Neuronal stem cell (in vitro differentiated cells): Measurements from ENCODE around the gene DLGAP4.

Experiments
- DNase-seq: peaks from one replicate; pipeline ENCODE4 v3.0.0-alpha.2; 2013; ENCODE audit warnings: low spot score
- H2AFZ ChIP-seq: one replicate; pipeline ENCODE4 v1.6.1; 2013; ENCODE audit warnings: mild to moderate bottlenecking, low read length, inconsistent platforms
- H2AK5ac ChIP-seq: 2 replicates; pipeline ENCODE4 v1.6.1; 2013; ENCODE audit warnings: low read depth, mild to moderate bottlenecking, inconsistent platforms, low read length, moderate library complexity, mixed read lengths
- H2BK120ac ChIP-seq: 2 replicates; pipeline ENCODE4 v1.6.1; 2013; ENCODE audit warnings: low read depth, mild to moderate bottlenecking, inconsistent platforms, low read length, moderate library complexity, mixed read lengths
- H2BK12ac ChIP-seq: one replicate; pipeline ENCODE4 v1.6.1; 2013; ENCODE audit warnings: low read length, inconsistent platforms
- H2BK15ac ChIP-seq: 2 replicates; pipeline ENCODE4 v1.6.1; 2013; ENCODE audit warnings: mild to moderate bottlenecking, low read length, inconsistent platforms, mixed read lengths
- H2BK5ac ChIP-seq: one replicate; pipeline ENCODE4 v1.6.1; 2013; ENCODE audit warnings: inconsistent platforms, mild to moderate bottlenecking, low read length, moderate library complexity
- H3K14ac ChIP-seq: one replicate; pipeline ENCODE4 v1.6.1; 2013; ENCODE audit warnings: low read length, inconsistent platforms
- H3K18ac ChIP-seq: 2 replicates; pipeline ENCODE4 v1.6.1; 2013; ENCODE audit warnings: low read length, inconsistent platforms
- H3K23ac ChIP-seq: 2 replicates; pipeline ENCODE4 v1.6.1; 2013; ENCODE audit warnings: low read depth, mild to moderate bottlenecking, mixed read lengths, low read length, inconsistent platforms; ENCODE audit not compliant: poor library complexity
- H3K27ac ChIP-seq: replicated peaks from 3 replicates; pipeline ENCODE4 v1.5.1; 2013; ENCODE audit warnings: low read length, inconsistent platforms
- H3K27me3 ChIP-seq, 3 experiments: 2 replicates each; pipeline ENCODE4 v1.6.1; 2013; ENCODE audit warnings: low read length in 3 of 3, mild to moderate bottlenecking in 2 of 3, inconsistent platforms in 1 of 3, low read depth in 1 of 3, mixed read lengths in 1 of 3, moderate library complexity in 1 of 3; ENCODE audit not compliant: control insufficient read depth in 3 of 3, insufficient read depth in 3 of 3
- H3K36me3 ChIP-seq, 2 donors: replicated peaks in 1 of 2; 2 replicates each; pipeline ENCODE4 v1.6.1; 2013; ENCODE audit warnings: low read length in 2 of 2; ENCODE audit not compliant: control insufficient read depth in 2 of 2, insufficient read depth in 2 of 2
- H3K4ac ChIP-seq: 2 replicates; pipeline ENCODE4 v1.6.1; 2013; ENCODE audit warnings: inconsistent platforms, mild to moderate bottlenecking, low read length, moderate library complexity
- H3K4me1 ChIP-seq, 2 donors: 1 replicate in 1 of 2; 2 replicates in 1 of 2; pipeline ENCODE4 v1.6.1; 2013; ENCODE audit warnings: low read length in 2 of 2, low read depth in 1 of 2; ENCODE audit not compliant: control insufficient read depth in 2 of 2, insufficient read depth in 1 of 2
- H3K4me2 ChIP-seq: one replicate; pipeline ENCODE4 v1.6.1; 2013; ENCODE audit warnings: mild to moderate bottlenecking, low read length, inconsistent platforms; ENCODE audit not compliant: insufficient read depth, poor library complexity, severe bottlenecking
- H3K4me3 ChIP-seq, 2 donors: 2 replicates each; pipeline ENCODE4 v1.5.1; 2013; ENCODE audit warnings: low read length in 2 of 2, mild to moderate bottlenecking in 2 of 2, inconsistent platforms in 1 of 2, moderate library complexity in 1 of 2
- H3K79me1 ChIP-seq: one replicate; pipeline ENCODE4 v1.6.1; 2013; ENCODE audit warnings: low read depth, mild to moderate bottlenecking, inconsistent platforms, low read length, moderate library complexity
- H3K9ac ChIP-seq: one replicate; pipeline ENCODE4 v1.6.1; 2013; ENCODE audit warnings: mild to moderate bottlenecking, low read depth, low read length, inconsistent platforms; ENCODE audit not compliant: poor library complexity
- H3K9me3 ChIP-seq, 2 donors: replicated peaks in 1 of 2; 2 replicates each; pipeline versions ENCODE3 to v1.6.1; 2013; ENCODE audit warnings: low read length in 2 of 2, mild to moderate bottlenecking in 2 of 2, inconsistent platforms in 1 of 2, low read depth in 1 of 2, mixed read lengths in 1 of 2, moderate library complexity in 1 of 2; ENCODE audit not compliant: control insufficient read depth in 2 of 2, insufficient read depth in 1 of 2
- H4K8ac ChIP-seq: one replicate; pipeline ENCODE4 v1.6.1; 2013; ENCODE audit warnings: low read depth, mild to moderate bottlenecking, inconsistent platforms, low read length, moderate library complexity
- H4K91ac ChIP-seq: one replicate; pipeline ENCODE4 v1.6.1; 2013; ENCODE audit warnings: low read length, low read depth, mild to moderate bottlenecking, inconsistent platforms; ENCODE audit not compliant: poor library complexity
- WGBS, 2 donors: extraction: QIAGEN DNeasy Blood & Tissue Kit; methylation state at CpG; one replicate each; pipeline ENCODE4 v1.1.7; 2013; ENCODE audit warnings: missing lambda C conversion rate in 2 of 2, mixed read lengths in 1 of 2; ENCODE audit not compliant: insufficient read length in 2 of 2, insufficient replicate concordance in 1 of 2; ENCODE audit errors: extremely low coverage in 2 of 2; 5-methylcytosine and 5-hydroxymethylcytosine counted together

Gene DLGAP4

DNA sequence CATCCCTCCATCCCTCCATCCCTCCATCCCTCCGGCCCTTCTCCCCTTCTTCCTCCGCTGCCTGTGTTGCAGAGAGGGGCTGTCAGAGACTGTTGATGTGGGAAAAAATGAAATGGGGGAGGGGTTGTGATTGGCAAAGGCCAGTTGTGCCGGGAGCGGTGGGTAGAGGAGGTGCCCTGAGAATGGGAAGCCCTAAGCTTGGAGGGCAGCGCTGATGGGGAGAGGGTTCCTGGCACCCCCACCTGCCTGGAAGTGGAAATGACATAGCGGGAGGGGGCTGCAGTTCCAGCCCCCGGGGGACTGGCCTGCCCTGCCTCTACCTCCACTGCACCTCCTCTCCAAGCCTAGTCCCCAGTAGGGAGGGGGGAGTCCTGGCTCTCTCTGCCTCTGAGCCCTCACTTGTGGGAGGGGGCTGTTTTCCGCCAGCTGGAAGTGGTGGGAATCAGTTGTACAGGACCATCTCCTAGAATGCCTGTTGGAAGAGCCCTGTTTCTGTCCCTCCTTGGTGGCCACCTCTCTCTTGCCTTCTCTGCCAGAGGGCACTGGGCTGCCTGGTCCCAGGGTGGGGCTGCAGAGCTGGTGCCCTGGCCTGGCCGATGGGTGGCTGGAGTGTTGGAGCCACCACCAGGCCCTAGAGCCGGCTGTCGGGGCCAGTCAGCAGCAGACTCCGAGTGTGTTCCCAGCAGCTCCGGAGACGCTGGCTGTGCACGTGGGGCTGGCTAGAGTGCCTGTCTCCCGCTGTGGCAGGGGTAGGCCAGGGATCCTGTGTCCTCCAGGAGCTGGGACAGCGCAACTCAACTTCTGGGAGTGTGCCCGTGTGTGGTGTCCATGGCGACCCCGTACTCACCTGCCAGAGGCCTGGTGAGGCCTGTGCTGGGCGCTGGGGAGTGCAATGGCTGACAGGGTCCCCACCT, 1.5 kb downstream of the DLGAP4 start:
- peak overlapping the region; percentile 49 for H3K18ac ChIP-seq
- H3K4me3 ChIP-seq: peak overlapping the region in 1 of 2 donors; percentile 89
- H3K27ac ChIP-seq: no peak overlapping the region
- H3K14ac ChIP-seq: peak overlapping the region; percentile 84
- peak overlapping the region; percentile 64 for H2AK5ac ChIP-seq
- no peak overlapping the region for H3K4ac ChIP-seq
- peak overlapping the region; percentile 2 for H3K9ac ChIP-seq
- H3K36me3 ChIP-seq: no peaks in the 10 kb centered on the region
- peak overlapping the region; percentile 68 for H2BK15ac ChIP-seq
- H3K23ac ChIP-seq: peak overlapping the region; percentile 86
- H2BK12ac ChIP-seq: no peak overlapping the region
- peaks cover 4 to 11% of the 10 kb centered on the region in 2 donors for H3K4me1 ChIP-seq
- peak overlapping the region; percentile 97 for H3K4me2 ChIP-seq
- H2BK120ac ChIP-seq: no peak overlapping the region
- H3K9me3 ChIP-seq: no peaks in the 10 kb centered on the region
- no peak overlapping the region for H2AFZ ChIP-seq
- DNase-seq: no peak
- H2BK5ac ChIP-seq: no peak overlapping the region
- no peak overlapping the region for H4K91ac ChIP-seq
- H3K79me1 ChIP-seq: no peaks in the 10 kb centered on the region
- H3K27me3 ChIP-seq: peaks cover 7 to 96% (median 34%) of the 10 kb centered on the region in 3 experiments
- no CpG with 5 or more reads among the region's 21 CpGs for WGBS, 2 donors
- H4K8ac ChIP-seq: no peak overlapping the region

DNA sequence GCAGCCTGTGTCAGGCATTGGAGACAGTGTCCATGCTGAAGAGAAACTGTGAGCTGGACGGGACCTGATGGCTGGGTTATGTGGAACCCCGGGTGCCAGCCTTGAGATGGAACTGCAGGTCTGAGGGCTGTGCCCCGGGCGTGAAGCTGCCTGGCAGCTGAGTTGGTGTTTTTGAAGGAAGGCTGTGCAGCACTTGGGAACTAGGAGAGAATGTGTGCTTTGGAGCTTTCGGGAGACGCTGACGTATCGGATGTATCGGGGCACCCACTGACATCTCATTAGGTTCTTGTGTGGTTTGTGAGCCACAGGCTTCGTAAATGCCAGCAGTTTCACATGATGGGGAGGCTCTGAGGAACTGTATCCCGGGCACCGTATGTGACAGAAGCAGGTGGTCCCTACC, 2.2 kb downstream of the DLGAP4 start:
- Histone ChIP-seq H4K91ac (no peak overlapping the region), H2BK5ac (no peak overlapping the region), H3K18ac (peak overlapping the region; percentile 49), H3K27me3 (peaks cover 7 to 95% (median 32%) of the 10 kb centered on the region in 3 experiments), H3K4me1 (peaks cover 4 to 11% of the 10 kb centered on the region in 2 donors), H3K9me3 (no peaks in the 10 kb centered on the region), H3K36me3 (no peaks in the 10 kb centered on the region), H3K4me2 (no peak overlapping the region), H3K14ac (no peak overlapping the region), H4K8ac (no peak overlapping the region), H3K23ac (peak overlapping the region; percentile 26), H2BK15ac (no peak overlapping the region), H3K4me3 (no peak overlapping the region), H3K79me1 (no peaks in the 10 kb centered on the region), H2BK120ac (no peak overlapping the region), H3K9ac (peak overlapping the region; percentile 12), H2BK12ac (no peak overlapping the region), H2AK5ac (peak overlapping the region; percentile 64), H3K27ac (no peak overlapping the region), H2AFZ (no peak overlapping the region), H3K4ac (no peak overlapping the region)
- DNase-seq: no peak
- no CpG with 5 or more reads among the region's 12 CpGs for WGBS, 2 donors

DNA sequence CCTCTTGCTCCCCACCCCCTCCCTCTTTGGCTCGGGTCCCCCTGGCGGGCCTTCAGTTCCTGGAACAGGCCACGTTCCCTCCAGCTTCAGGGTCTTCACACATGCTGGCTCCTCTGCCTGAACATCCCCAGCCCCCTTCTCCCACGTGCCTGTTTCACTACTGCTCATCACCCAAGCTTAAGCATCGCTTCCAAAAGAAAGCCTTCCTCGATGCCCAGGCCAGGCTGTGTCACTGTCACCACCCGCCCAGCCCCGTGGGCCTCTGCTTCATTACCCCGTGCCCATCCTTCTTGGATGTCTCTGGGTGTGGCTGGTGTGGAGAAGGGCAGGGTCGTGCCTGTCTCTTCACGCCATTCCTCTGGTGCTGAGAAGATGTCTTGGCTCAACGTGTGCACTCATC, 2.8 kb downstream of the DLGAP4 start:
- no peak overlapping the region for H3K18ac ChIP-seq
- no peaks in the 10 kb centered on the region for H3K36me3 ChIP-seq
- H3K4me2 ChIP-seq: no peak overlapping the region
- H2BK15ac ChIP-seq: no peak overlapping the region
- H3K4me3 ChIP-seq: no peak overlapping the region
- no peak overlapping the region for H4K91ac ChIP-seq
- WGBS, 2 donors: no CpG with 5 or more reads among the region's 12 CpGs
- no peak overlapping the region for H3K9ac ChIP-seq
- H3K79me1 ChIP-seq: no peaks in the 10 kb centered on the region
- no peak overlapping the region for H3K14ac ChIP-seq
- H3K9me3 ChIP-seq: no peaks in the 10 kb centered on the region
- no peak overlapping the region for H4K8ac ChIP-seq
- H2AK5ac ChIP-seq: no peak overlapping the region
- peaks cover 7 to 89% (median 32%) of the 10 kb centered on the region in 3 experiments for H3K27me3 ChIP-seq
- H3K4ac ChIP-seq: no peak overlapping the region
- no peak overlapping the region for H2AFZ ChIP-seq
- no peak overlapping the region for H2BK12ac ChIP-seq
- no peak overlapping the region for H3K27ac ChIP-seq
- peaks cover 4 to 11% of the 10 kb centered on the region in 2 donors for H3K4me1 ChIP-seq
- no peak overlapping the region for H2BK5ac ChIP-seq
- no peak overlapping the region for H3K23ac ChIP-seq
- no peak for DNase-seq
- H2BK120ac ChIP-seq: no peak overlapping the region

DNA sequence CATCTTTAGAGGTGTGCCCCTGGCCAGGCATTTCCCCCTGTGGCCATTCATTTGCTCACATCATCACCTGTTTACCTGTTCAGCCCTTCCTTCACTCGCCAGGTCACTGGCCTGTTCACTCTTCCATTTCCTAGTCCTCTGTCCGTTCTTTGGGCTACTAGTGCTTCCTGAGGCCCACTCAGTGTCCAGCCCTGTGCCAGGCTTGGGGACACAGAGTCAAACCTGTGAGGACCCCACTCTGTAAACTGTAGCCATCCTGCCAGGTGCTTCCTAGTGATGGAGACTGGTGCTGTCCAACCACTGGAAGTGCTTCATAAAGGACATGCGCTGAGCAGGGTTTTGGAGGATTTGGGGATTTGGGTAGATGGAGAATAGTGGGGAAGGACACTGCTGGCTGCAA, 3.5 kb downstream of the DLGAP4 start:
- Histone ChIP-seq H2AFZ (no peak overlapping the region), H2AK5ac (no peak overlapping the region), H2BK120ac (no peak overlapping the region), H3K27ac (no peak overlapping the region), H4K91ac (no peak overlapping the region), H3K4ac (no peak overlapping the region), H3K23ac (no peak overlapping the region), H2BK12ac (no peak overlapping the region), H2BK15ac (no peak overlapping the region), H3K9me3 (no peaks in the 10 kb centered on the region), H2BK5ac (no peak overlapping the region), H3K79me1 (no peaks in the 10 kb centered on the region), H3K4me3 (no peak overlapping the region), H3K27me3 (peaks cover 7 to 82% (median 32%) of the 10 kb centered on the region in 3 experiments), H3K9ac (no peak overlapping the region), H3K18ac (no peak overlapping the region), H3K14ac (no peak overlapping the region), H3K4me2 (no peak overlapping the region), H3K4me1 (peaks cover 4 to 11% of the 10 kb centered on the region in 2 donors), H4K8ac (no peak overlapping the region), H3K36me3 (no peaks in the 10 kb centered on the region)
- WGBS, 2 donors: no CpG with 5 or more reads among the region's 3 CpGs
- DNase-seq: no peak
